AG10803 (cell line): ENCODE measurements around the gene MIPEP.

Source experiments
- DNase-seq: peaks from one replicate; pipeline ENCODE4 v3.0.0; 2010; ENCODE audit warnings: low read depth
- H3K4me3 ChIP-seq: 2 replicates; pipeline ENCODE4 v1.5.1; 2011; ENCODE audit warnings: mild to moderate bottlenecking, low read length, control low read depth
- CTCF ChIP-seq: conservative IDR thresholded peaks from 2 replicates; pipeline ENCODE4 v1.5.1; 2011; ENCODE audit warnings: mild to moderate bottlenecking, low read length, control low read depth, inconsistent platforms

The MIPEP gene

GRCh38 chr13:23919006-23919405 is 29.8 kb upstream of the MIPEP start:
- no peak overlapping the region for H3K4me3 ChIP-seq
- no peak for TF ChIP-seq CTCF
- DNase-seq = no peak

GRCh38 chr13:23918208-23918607 is 29.0 kb upstream of the MIPEP start:
- peak; percentile 75 for DNase-seq
- no peak for TF ChIP-seq CTCF
- no peak overlapping the region for H3K4me3 ChIP-seq

- no peak for DNase-seq
- no peak overlapping the region for H3K4me3 ChIP-seq
These were observed 26.1 kb upstream of the MIPEP start for GRCh38 chr13:23915308-23915707.

GRCh38 chr13:23912469-23912868 is 23.3 kb upstream of the MIPEP start:
- DNase-seq = no peak
- TF ChIP-seq CTCF = no peak
- H3K4me3 ChIP-seq = no peak overlapping the region

More at GRCh38 chr13:23915308-23915707, 26.1 kb upstream of the MIPEP start:
- TF ChIP-seq CTCF = no peak

- no peak for DNase-seq
- H3K4me3 ChIP-seq = no peak overlapping the region
- no peak for TF ChIP-seq CTCF
These were observed 20.4 kb upstream of the MIPEP start for GRCh38 chr13:23909606-23910005.

GRCh38 chr13:23905766-23906165 is 16.6 kb upstream of the MIPEP start:
- TF ChIP-seq CTCF = no peak
- no peak overlapping the region for H3K4me3 ChIP-seq
- no peak for DNase-seq

GRCh38 chr13:23903906-23904280 is 14.7 kb upstream of the MIPEP start:
- no peak overlapping the region for H3K4me3 ChIP-seq
- DNase-seq = no peak
- TF ChIP-seq CTCF = no peak
